OCI-LY1 (cell line): ENCODE results near the gene FTO.

Experiments
- CTCF ChIP-seq: fragments of 200-600 bp; sonication (generic), shearing (Covaris generic); IDR thresholded peaks from 2 replicates; pipeline ENCODE4 v1.5.1; 2017; ENCODE audit warnings: mild to moderate bottlenecking, antibody characterized with exemption, low read length, moderate library complexity, mixed read lengths
- EZH2 ChIP-seq: fragments of 200-600 bp; sonication (generic), shearing (Covaris generic); IDR thresholded peaks from 2 replicates; pipeline ENCODE4 v1.8.0; 2017; ENCODE audit warnings: borderline replicate concordance, mixed run types, mild to moderate bottlenecking, antibody characterized with exemption, low read length, moderate library complexity, mixed read lengths

- TF ChIP-seq CTCF (no peak), EZH2 (no peak)
These were observed 327.3 kb downstream of the FTO start for GRCh38 chr16:54031107-54031760.
